SK-N-MC (cell line): Measurements from ENCODE around the gene DUSP10.

Experiments used
- EZH2 ChIP-seq: fragments of 200-600 bp; sonication (generic); IDR thresholded peaks from one replicate; pipeline ENCODE4 v1.6.1; 2017; ENCODE audit warnings: antibody characterized with exemption
- FOXP2 ChIP-seq: optimal IDR thresholded peaks from 2 replicates; pipeline ENCODE3; 2011; ENCODE audit warnings: mild to moderate bottlenecking, moderate library complexity; ENCODE audit not compliant: insufficient read depth; ENCODE audit errors: extremely low read length, control extremely low read depth

- TF ChIP-seq EZH2 (no peak), FOXP2 (no peak)
These were observed 15.9 kb downstream of the DUSP10 start for GRCh38 chr1:221725735-221726672.
